Measurements from ENCODE around the gene QRICH1.

- TF ChIP-seq CTCF (IDR thresholded peaks at IDR 0.05): no peak
- no peak for TF ChIP-seq POLR2A (IDR thresholded peaks at IDR 0.05)
Measured at GRCh38 chr3:49024449-49024848, 69.4 kb downstream of the QRICH1 start.

Measured in uterus (tissue), 2 donors.